ENCODE data around the gene RIMBP2. TPM values are rescaled to one million over a fixed set of nuclear protein-coding genes. Genes with fewer than 3 reads are reported as not detected.

Gene RIMBP2
- total and polyA plus RNA-seq, 4 donors = 0.05 to 2.9 (median 0.95) TPM

GRCh38 chr12:130480887-130481286 lies 235.2 kb downstream of the RIMBP2 start:
- H3K27ac ChIP-seq (ENCODE audit: low read depth in 1 of 2, low read length in 1 of 2) = no peak overlapping the region
- DNase-seq (peak; percentile 13 to 50 (median 37)), ATAC-seq (ENCODE audit: insufficient read depth, low FRiP score) (no peak)
- H3K9me3 ChIP-seq (ENCODE audit: control insufficient read depth in 4 of 4, insufficient read depth in 3 of 4, low read length in 3 of 4) = no peaks in the 10 kb centered on the region
- 44 to 56% methylated on average over 14 of the region's 14 CpGs for WGBS, 2 donors
- no peak overlapping the region for H3K4me3 ChIP-seq
- no peak for TF ChIP-seq CTCF (IDR thresholded peaks at IDR 0.05; ENCODE audit: control extremely low read depth, extremely low read depth)
- H3K27me3 ChIP-seq (ENCODE audit: control insufficient read depth in 3 of 3, insufficient read depth in 3 of 3, low read length in 2 of 3) = peaks cover 0 to 4% (median 1%) of the 10 kb centered on the region in 3 donors
- H3K9ac ChIP-seq (ENCODE audit: insufficient read depth in 1 of 2, low read length in 2 of 2) = no peak overlapping the region
- no peaks in the 10 kb centered on the region for H3K36me3 ChIP-seq (ENCODE audit: control insufficient read depth in 4 of 4, insufficient read depth in 4 of 4, low read length in 4 of 4)
- H3K4me1 ChIP-seq (ENCODE audit: control insufficient read depth in 5 of 5, insufficient read depth in 5 of 5, low read length in 5 of 5) = no peaks in the 10 kb centered on the region

- TF ChIP-seq CTCF (IDR thresholded peaks at IDR 0.05; ENCODE audit: control extremely low read depth, extremely low read depth) = no peak
Measured at GRCh38 chr12:130480231-130480630, 235.9 kb downstream of the RIMBP2 start.

GRCh38 chr12:130479401-130480125 lies 236.5 kb downstream of the RIMBP2 start:
- H3K27ac ChIP-seq (ENCODE audit: low read depth in 1 of 2, low read length in 1 of 2) = no peak overlapping the region
- H3K4me1 ChIP-seq (ENCODE audit: control insufficient read depth in 5 of 5, insufficient read depth in 5 of 5, low read length in 5 of 5) = peaks cover 0 to under 1% (median 0%) of the 10 kb centered on the region in 5 donors
- no peak for ATAC-seq (ENCODE audit: insufficient read depth, low FRiP score)
- DNase-seq = no peak
- H3K27me3 ChIP-seq (ENCODE audit: control insufficient read depth in 3 of 3, insufficient read depth in 3 of 3, low read length in 2 of 3) = peaks cover 0 to 4% (median 2%) of the 10 kb centered on the region in 3 donors
- H3K36me3 ChIP-seq (ENCODE audit: control insufficient read depth in 4 of 4, insufficient read depth in 4 of 4, low read length in 4 of 4) = no peaks in the 10 kb centered on the region
- no peak for TF ChIP-seq CTCF (IDR thresholded peaks at IDR 0.05; ENCODE audit: control extremely low read depth, extremely low read depth)
- no peak overlapping the region for H3K9ac ChIP-seq (ENCODE audit: insufficient read depth in 1 of 2, low read length in 2 of 2)
- H3K4me3 ChIP-seq = no peak overlapping the region
- H3K9me3 ChIP-seq (ENCODE audit: control insufficient read depth in 4 of 4, insufficient read depth in 3 of 4, low read length in 3 of 4) = peaks cover 0 to 3% (median 0%) of the 10 kb centered on the region in 4 donors
- 70 to 73% methylated on average over 23 of the region's 23 CpGs for WGBS, 2 donors

More at GRCh38 chr12:130480231-130480630, 235.9 kb downstream of the RIMBP2 start:
- 86 to 90% methylated on average over 9 of the region's 9 CpGs for WGBS, 2 donors
- no peak for ATAC-seq (ENCODE audit: insufficient read depth, low FRiP score)
- DNase-seq = no peak
- no peak overlapping the region for H3K9ac ChIP-seq (ENCODE audit: insufficient read depth in 1 of 2, low read length in 2 of 2)
- no peaks in the 10 kb centered on the region for H3K36me3 ChIP-seq (ENCODE audit: control insufficient read depth in 4 of 4, insufficient read depth in 4 of 4, low read length in 4 of 4)
- no peaks in the 10 kb centered on the region for H3K9me3 ChIP-seq (ENCODE audit: control insufficient read depth in 4 of 4, insufficient read depth in 3 of 4, low read length in 3 of 4)
- H3K27me3 ChIP-seq (ENCODE audit: control insufficient read depth in 3 of 3, insufficient read depth in 3 of 3, low read length in 2 of 3) = peaks cover 0 to 4% (median 2%) of the 10 kb centered on the region in 3 donors
- H3K4me3 ChIP-seq = no peak overlapping the region
- no peaks in the 10 kb centered on the region for H3K4me1 ChIP-seq (ENCODE audit: control insufficient read depth in 5 of 5, insufficient read depth in 5 of 5, low read length in 5 of 5)
- H3K27ac ChIP-seq (ENCODE audit: low read depth in 1 of 2, low read length in 1 of 2) = no peak overlapping the region

All from lung (tissue), 12 donors.